NCI-H128 (cell line): ENCODE results near the gene ZNF718.
"Not testable (repeated sequence)": the region's sequence is repeated elsewhere in the genome, so short reads cannot be mapped to it uniquely, and the experiment has no call there.

Source experiments
- DNase-seq: peaks from one replicate; lab custom pipeline; 2025; ENCODE audit not compliant: unreplicated experiment; lab: John Stamatoyannopoulos, UW

Gene ZNF718

DNA sequence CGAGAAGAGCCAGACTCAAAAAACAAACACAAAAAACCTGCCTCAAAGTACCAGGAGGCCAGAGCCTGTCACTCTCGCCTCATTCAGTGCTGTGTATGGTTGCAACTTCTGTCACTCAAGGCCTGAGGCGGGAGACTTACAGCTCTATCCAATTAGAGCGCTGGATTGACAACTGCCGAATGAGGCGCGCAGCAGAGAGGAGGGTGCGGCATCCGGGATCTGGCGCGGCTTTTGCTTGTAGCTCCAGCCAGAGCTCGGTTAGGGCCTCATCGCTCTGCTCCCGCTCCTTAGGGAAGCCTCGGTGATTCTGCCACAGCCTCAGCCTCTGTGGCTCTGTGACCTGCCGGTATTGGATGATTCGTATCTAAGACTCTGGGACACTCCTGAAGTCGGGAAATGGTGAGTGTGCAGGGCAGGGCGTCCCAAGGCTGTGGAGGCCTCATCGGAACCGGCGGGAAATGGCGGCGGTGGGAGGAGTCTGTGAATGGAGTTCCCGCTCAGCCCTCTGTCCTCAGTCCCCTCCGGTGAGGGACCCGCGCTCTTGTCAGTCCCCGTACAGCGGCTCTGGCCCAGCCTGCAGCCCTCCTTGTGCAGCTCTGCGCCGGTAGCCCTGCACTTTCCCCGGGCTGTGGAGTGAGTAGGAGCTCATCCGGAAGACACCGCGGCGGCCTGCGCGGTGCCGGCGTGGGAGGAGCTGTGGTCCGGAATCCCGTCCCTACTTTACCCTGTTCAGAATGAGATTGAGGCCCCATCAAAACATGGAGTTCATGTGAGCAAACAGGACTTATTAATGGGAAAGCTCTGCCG is at the start of gene ZNF718:
TSS of gene ZNF718 (plus strand) at position 227 of the 807 bp plus-strand sequence. CDS start at position 397, 170 bp downstream.
- peak; percentile 69 for DNase-seq

DNA sequence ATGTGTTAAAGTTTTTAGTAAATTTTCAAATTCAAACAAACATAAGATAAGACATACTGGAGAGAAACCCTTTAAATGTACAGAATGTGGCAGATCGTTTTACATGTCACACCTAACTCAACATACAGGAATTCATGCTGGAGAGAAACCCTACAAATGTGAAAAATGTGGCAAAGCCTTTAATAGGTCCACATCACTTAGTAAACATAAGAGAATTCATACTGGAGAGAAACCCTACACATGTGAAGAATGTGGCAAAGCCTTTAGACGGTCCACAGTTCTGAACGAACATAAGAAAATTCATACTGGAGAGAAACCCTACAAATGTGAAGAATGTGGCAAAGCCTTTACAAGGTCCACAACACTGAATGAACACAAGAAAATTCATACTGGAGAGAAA is 38.4 kb upstream of the ZNF718 start:
- DNase-seq: no peak

DNA sequence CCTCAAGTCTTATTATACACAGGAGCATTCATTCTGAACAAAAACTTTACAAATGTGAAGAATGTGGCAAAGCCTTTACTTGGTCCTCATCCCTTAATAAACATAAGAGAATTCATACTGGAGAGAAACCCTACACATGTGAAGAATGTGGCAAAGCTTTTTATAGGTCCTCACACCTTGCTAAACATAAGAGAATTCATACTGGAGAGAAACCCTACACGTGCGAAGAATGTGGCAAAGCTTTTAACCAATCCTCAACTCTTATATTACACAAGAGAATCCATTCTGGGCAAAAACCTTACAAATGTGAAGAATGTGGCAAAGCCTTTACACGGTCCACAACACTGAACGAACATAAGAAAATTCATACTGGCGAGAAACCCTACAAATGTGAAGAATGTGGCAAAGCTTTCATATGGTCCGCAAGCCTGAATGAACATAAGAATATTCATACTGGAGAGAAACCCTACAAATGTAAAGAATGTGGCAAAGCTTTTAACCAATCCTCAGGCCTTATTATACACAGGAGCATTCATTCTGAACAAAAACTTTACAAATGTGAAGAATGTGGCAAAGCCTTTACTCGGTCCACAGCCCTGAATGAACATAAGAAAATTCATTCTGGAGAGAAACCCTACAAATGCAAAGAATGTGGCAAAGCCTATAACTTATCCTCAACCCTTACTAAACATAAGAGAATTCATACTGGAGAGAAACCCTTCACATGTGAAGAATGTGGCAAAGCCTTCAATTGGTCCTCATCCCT is 37.6 kb upstream of the ZNF718 start:
- not testable (repeated sequence) for DNase-seq

DNA sequence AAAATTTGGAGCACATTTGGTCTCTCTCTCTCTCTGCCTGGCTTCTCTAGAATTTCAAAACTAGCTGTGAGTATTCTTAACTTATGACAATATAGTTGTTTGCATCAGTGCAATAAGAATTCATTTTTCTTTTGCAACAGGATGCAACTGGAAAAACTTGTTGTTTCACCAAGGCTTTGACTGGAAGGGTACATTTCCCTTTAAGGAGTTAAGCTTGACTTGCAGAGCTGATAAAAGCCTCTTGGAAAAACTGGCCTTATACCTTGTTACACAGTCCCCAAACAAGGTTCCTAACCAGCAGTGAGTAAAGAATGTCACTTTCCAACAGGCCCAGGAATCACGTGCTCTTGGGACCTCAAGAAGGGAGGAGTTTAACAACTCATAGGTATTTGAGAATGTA is 25.9 kb upstream of the ZNF718 start:
- DNase-seq: no peak

DNA sequence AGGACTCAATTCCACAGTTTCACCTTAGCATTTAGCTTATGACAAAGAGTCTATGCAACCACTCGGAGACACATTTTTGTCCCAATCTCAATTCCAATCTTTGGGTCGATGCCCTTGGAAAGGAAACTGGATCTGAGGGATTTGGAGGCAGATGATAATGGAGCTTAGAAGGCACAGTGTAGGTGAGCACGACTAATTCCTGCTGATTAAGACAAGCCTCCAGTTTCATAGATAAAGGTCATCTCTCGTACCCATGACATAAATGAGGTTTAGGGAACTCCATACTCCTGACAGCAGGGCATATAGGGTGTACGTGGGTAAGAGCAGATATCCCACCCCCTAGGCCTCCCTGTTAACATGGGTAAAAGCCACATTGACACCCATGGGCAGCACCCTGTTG is 24.4 kb upstream of the ZNF718 start:
- no peak for DNase-seq

DNA sequence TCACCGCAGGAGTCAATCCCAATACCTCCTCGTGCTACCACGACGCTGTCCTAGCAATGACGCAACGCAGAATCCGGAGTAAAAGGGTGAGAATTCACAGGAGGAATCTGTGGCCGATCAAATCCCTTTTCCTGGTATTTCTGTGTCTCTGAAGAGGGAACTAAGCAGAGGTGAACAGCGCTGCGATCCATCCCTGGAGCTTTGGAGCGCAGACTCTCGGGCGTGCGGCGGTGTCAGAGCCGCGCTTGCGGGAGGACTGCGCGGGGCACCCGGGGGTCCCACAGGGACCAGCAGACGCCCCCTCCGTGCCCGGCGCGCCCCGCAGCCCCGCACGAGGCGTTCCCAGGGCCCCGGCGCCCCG is 17.2 kb upstream of the ZNF718 start:
- no peak for DNase-seq

DNA sequence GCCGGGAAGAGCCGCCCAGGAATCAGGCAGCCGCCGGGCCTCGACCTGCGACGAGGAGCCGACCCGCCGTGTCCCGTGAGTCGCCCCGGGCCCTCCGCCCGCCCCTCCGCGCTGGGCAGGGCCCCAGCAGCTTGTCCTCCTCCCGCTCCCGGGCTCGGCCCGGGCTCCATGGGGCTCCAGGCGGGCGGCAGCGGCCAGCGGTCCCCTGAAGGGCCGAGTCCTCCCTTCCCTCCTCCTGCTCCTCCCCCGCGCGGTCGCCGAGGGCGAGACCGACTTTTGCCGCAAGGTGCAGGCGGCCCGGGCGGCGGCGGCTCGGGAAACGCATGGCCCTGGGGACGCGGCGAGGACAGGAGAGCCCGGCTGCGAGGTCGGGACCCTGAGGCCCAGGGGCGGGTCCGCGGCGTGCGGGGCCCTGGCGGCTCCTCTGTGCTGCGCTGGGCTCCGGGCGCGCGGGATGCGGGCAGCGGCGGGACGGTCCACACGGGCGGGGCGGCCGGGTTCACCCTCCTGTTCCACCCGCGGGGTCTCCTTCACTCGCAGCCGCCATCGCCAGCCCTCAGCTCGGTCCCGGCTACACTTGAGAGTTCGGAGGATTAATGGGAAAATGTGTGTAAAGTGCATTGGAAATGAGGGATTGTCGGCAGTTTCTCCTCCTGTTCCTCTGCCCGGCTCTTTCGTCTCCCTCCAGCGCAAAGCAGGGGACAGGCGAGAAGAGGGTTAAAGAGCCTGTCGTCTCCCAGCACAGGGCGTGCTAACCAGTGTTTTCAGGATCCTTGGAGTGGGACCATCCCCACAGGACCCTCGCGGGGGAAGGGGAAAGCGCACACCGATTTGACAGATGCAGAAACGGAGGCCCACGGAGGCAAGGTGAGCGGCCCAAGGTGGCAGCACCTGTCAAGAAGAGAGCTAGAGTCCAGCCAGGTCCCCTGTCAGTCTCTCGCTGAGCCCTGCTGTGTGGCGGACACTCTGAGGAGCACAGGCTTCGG is 16.6 kb upstream of the ZNF718 start:
- no peak for DNase-seq

DNA sequence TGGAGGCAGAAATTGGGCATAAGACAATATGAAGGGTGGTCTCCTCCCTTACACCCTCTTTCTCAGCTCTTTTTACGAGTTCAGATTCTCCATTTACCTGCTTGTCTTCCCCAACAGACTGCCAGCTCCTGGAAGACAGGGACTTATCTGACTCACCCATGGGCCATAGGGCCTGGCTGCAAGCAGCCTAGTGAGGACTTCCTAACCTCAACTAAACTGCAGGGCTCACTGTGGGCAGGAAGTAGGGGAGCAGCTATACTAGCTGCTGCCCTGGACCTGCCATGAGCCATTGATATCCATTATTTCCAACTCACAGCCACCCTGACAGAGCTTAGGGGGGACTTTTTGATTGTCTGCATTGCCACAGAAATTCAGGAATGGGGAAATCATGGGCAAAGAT is 11.5 kb upstream of the ZNF718 start:
- DNase-seq: no peak

DNA sequence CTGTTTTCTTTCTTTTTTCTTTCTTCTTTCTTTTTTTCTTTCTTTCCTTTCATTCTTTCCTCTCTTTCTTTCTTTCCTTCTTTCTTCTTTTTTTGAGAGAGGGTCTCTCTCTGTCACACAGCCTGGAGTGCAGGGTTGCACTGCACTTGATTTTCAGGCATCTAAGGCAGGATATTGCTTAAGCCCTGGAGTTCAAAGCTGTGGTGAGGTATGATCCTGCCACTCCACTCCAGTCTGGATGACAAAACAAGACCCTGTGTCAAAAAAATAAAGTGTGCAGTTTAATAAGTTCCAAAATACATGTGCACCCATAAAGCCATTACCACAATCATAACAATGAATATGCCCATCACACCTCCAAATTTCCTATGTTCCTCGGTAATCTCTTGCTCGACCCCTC is 10.6 kb upstream of the ZNF718 start:
- DNase-seq: no peak

DNA sequence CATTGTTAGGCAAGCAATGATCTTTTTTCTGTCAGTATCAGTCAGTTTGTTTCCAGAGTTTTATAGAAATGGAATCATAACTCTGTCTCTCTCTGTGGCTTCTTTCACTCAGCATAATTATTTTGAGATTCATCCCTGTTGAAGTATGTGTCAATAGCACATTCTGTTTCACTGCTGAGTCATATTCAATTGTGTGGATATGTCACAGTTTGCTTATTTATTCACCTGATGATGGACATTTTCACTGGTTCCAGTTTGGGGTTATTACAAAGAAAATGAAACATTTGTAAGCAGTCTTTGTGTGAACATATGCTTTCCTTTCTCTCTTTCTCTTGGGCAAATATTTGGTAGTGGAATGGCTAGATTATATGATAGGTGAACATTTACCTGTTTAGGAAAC is 10.2 kb upstream of the ZNF718 start:
- DNase-seq: no peak

DNA sequence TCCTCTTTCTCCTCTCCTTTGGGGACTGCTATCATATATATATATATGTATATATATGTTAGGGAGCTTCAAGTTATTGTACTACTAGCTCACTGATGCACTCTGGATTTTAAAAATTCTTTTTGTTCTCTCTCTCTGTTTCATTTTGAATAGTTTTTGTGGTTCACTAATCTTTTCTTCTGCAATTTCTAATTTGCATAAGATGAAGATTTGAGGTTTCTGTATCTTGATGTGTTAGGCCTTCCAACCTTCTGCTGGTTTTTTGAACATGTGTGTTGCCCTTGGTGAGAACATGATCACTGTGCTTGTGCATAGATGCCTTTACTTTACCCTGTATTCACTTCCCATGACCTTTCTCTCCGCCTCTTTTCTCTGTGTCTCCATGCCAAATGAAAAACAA is 7.8 kb upstream of the ZNF718 start:
- no peak for DNase-seq

DNA sequence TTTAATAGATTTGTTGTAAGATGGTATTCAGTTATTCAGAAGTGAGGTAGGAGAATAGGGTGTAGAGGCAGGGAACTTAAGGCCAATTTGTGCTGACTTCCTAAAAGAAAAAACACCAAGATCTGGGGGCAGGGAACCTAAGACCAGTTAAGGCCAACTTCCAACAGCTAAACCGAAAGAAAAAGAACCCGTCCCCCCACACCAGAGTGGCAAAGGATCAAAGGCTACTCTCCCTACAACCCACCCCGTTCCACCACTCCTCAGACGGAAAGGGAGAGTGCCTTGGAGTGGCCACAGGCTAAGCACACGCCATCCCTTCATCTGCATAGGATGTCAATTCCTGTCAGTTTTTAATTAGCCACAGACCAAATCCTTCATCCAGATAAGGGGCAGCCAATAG is 3.7 kb upstream of the ZNF718 start:
- no peak for DNase-seq

DNA sequence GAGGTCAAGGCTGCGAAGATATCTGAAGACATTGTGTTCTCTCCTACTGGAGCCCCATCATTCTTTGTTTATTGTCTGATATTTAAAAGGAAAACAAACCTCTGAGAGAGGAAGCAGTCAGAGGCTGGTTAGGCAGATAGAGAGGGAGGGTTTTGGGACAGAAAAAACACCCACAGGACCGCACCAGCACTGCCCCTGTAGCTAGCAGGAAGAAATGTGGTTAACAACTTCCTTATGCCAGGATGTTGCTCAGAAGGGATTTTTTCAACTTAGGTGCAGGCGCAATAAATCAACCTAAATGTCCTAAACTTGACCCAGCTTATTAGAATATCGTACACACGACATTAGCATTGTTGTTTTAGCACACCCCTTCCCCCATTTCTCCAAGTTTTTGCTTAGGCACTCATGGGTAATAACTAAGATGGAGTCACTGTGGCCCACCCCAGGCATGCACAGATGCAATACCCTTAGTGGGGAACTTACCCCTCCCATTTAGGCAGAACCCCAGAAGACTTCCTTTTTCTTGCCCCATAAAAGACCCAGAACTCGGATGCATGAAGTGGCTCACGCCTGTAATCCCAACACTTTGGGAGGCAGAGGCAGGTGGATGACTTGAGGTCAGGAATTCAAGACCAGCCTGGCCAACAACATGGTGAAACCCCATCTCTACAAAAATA is 2.8 kb upstream of the ZNF718 start:
- DNase-seq: no peak

DNA sequence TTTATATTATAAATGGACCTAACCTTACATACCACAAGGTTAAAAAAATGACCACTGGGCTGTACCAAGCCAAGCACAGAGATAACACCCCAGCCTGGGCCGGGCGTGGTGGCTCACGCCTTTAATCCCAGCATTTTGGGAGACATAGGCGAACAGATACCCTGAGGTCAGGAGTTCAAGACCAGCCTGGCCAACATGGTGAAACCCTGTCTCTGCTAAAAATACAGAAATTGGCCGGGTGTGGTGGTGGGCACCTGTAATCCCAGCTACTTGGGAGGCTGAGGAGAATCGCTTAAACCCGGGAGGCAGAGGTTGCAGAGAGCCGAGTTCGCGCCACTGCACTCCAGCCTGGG is 403 bp upstream of the ZNF718 start:
- not testable (repeated sequence) for DNase-seq

DNA sequence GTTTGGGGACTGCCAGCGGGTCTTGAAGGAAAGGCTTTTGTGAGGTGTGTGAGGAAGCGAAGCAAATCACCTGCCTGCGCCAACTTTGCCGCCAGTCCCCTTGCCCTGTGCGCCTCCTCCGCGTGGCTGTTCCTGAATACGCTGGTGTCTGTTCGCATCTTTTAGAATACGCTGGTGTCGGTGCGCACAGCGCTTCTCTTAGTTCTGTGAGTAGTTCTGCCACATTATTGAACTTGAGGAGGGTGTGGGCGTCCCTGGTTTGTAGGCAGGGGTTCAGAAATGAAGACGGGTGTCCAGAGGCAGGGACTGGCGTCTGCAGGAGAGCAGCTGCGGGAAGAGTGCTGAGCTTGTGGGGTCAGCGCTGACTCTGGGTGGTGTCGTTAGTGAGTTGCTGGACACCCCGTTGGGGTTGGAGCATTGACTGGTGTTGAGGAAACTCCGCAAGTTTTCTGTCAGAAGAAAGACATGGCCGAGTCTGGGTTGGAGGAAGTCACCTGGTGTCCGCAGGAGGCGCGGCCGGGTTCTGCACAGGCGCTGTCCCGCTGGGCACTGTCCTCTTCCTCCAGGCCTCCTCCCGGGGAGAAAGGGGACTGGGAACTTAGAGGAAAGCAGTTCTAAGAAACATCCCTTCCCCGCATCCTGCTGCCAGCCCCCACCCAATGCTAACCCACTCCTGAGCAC is 930 bp downstream of the ZNF718 start:
- no peak for DNase-seq

DNA sequence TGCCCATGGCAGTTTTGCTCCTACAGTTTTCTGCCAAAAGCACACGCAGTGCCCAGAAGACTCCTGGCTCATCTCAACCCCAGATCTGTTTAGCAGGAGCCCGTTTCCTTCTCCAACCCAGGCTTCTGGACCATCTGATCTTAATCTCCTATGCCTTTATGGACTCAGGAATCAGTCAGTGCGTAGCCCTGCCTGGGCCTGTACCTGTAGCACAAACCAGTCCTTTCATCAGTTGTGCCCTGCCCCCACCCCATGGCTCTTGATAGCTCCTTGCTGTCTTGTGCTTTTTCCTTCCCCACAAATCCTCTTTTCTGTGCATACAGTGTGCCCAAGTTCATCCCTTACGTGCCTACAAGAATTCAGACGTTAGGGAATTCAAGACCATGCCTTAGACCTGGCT is 1.5 kb downstream of the ZNF718 start:
- DNase-seq: no peak

DNA sequence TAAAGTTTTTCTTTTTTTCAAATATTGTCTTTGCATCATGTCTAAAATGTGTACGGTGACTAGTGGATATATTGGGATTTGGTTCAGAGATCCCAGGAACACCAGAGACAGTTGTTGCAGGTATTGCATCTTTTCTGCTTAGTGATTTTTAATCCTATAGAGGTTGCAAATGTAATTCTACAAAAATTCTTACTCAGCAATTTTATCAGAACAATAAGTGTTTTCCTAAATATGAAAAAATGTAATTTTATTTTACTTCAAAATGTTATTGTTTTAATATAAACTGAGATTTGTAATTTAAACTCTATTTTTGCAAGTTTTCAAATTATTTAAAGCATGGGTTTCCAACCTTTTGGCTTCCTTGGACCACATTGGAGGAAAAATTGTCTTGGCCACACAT is 8.2 kb downstream of the ZNF718 start:
- no peak for DNase-seq

DNA sequence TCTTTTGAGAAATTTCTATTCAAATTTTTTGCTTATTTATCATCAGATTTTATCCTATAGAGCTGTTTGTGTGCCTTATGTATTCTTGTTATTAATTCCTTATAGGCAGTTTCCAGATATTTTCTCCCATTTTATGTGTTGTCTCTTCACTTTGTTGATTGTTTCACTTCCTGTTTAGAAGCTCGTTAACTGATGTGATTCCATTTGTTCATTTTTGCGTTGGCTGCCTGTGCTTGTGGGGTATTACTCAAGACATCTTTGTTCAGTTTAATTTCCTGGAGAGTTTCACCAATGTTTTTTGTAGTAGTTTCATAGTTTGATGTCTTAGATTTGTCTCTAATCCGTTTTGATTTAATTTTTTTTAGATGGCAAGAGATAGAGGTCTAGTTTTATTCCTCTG is 14.6 kb downstream of the ZNF718 start:
- no peak for DNase-seq

DNA sequence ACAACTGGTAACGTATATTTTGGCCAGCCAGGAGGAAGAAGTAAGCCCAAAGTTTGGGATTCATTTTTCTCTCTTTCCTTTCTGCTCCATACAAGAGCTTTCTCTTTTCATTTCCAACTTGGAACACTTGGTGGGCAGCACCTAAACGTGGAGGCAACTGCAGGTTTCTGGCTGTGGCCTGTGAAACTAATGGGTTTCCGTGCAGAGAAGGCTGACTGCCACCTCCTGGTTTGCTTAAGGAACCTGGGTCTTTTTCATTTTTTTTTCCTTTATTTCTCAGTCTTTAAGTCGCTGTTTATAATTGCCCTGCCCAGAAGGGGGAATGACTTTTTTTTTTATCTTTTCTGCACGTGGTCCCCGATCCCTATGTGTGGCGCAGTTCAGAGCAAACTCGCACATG is 15.4 kb downstream of the ZNF718 start:
- no peak for DNase-seq

DNA sequence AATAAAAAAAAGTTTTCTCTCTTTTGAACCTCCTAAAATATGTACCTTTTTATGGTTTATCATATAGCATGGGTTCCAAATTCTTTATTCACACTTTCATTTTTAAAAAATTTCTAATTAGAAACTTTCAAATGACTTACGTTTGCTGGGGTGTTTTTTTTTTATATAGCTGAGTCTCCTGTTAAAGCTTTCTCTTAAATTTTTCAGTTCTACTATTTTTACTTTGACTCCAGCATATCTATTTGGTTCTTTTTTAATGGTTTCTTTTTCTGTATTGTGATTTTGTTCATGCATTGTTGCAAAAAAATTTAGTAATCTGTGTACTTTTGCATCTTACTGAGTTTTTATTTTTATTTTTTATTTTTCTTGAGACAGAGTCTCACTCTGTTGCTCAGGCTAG is 22.3 kb downstream of the ZNF718 start:
- DNase-seq: no peak
